OCI-LY3 (cell line): ENCODE data around the gene ABCB7.

ENCODE experiments used
- EZH2phosphoT487 ChIP-seq: fragments of 200-600 bp; shearing (Covaris generic); IDR thresholded peaks from 2 replicates; pipeline ENCODE4 v1.6.1; 2018; ENCODE audit warnings: antibody characterized with exemption, mixed run types, low read depth
- TF ChIP-seq, protein P1 (sequence below): fragments of 200-600, 300-600 bp; sonication (generic); IDR thresholded peaks from 2 replicates; pipeline ENCODE4 v1.5.1; 2014; ENCODE audit warnings: antibody characterized with exemption, low read length, low read depth

DNA sequence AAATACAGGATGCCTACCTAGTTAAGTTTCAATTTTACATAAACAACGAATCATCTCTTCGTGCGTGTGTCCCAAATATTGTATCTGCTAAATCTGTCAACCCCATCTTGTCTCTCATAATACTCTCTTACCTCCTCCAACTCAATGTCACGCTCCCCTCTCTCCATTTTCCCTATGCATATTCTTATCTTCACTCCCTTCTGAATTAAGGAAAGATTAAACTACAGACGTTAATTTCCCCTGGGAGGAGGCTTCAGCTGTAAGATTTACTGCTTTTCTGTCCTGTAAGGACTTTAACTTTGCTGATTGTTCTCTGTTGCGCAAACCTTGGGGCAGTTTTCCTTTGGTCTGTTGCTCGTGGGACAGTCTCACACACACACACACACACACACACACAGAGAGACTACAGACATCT, 455 bp upstream of the ABCB7 start:
- TF ChIP-seq, protein P1, sequence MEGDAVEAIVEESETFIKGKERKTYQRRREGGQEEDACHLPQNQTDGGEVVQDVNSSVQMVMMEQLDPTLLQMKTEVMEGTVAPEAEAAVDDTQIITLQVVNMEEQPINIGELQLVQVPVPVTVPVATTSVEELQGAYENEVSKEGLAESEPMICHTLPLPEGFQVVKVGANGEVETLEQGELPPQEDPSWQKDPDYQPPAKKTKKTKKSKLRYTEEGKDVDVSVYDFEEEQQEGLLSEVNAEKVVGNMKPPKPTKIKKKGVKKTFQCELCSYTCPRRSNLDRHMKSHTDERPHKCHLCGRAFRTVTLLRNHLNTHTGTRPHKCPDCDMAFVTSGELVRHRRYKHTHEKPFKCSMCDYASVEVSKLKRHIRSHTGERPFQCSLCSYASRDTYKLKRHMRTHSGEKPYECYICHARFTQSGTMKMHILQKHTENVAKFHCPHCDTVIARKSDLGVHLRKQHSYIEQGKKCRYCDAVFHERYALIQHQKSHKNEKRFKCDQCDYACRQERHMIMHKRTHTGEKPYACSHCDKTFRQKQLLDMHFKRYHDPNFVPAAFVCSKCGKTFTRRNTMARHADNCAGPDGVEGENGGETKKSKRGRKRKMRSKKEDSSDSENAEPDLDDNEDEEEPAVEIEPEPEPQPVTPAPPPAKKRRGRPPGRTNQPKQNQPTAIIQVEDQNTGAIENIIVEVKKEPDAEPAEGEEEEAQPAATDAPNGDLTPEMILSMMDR, result no peak
- TF ChIP-seq EZH2phosphoT487, result no peak
